ENCODE results near the gene FUT8. TPM values are rescaled to one million over a fixed set of nuclear protein-coding genes. Genes with fewer than 3 reads are reported as not detected.

The FUT8 gene
- total and polyA plus RNA-seq, 2 experiments from 2014 or later = 26.6 to 67.5 TPM

DNA sequence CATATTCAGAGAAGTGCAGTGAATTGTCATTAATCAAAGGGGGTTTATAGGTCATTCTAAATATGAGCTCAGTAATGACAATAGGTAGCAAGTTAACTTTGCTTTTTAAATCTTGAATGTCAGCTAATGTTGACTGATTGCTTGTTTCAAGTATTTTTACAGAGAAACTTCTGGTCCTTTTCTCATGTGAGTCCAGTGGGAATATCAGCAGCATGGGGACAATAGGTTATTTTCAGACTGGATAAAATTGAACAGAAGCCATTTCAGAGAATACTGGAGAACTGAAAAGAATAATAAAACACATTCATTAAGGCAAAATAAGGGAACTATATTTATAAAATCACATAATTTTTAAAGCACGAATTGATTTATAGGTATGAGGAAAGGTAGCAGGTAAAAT lies 78.7 kb downstream of the FUT8 start:
- no peak overlapping the region for H3K4me2 ChIP-seq
- DNase-seq (ENCODE audit: low spot score) = no peak
- 97% methylated on average over 1 of the region's 1 CpG for WGBS (ENCODE audit: low lambda C conversion rate, missing lambda C conversion rate)
- H3K36me3 ChIP-seq (replicated peaks; ENCODE audit: insufficient read depth, low read depth) = no peaks in the 10 kb centered on the region
- no peak overlapping the region for H3K27ac ChIP-seq
- H3K27me3 ChIP-seq = no peaks in the 10 kb centered on the region
- no peaks in the 10 kb centered on the region for H4K20me1 ChIP-seq (ENCODE audit: insufficient read depth, poor library complexity, severe bottlenecking)
- no peak overlapping the region for H2AFZ ChIP-seq
- no peak overlapping the region for H3K4me3 ChIP-seq
- TF ChIP-seq EZH2phosphoT487 (IDR thresholded peaks at IDR 0.05; ENCODE audit: low read depth, severe bottlenecking, unreplicated experiment) (no peak), EZH2 (IDR thresholded peaks at IDR 0.05; ENCODE audit: borderline replicate concordance) (no peak)
- TF ChIP-seq, protein P1, sequence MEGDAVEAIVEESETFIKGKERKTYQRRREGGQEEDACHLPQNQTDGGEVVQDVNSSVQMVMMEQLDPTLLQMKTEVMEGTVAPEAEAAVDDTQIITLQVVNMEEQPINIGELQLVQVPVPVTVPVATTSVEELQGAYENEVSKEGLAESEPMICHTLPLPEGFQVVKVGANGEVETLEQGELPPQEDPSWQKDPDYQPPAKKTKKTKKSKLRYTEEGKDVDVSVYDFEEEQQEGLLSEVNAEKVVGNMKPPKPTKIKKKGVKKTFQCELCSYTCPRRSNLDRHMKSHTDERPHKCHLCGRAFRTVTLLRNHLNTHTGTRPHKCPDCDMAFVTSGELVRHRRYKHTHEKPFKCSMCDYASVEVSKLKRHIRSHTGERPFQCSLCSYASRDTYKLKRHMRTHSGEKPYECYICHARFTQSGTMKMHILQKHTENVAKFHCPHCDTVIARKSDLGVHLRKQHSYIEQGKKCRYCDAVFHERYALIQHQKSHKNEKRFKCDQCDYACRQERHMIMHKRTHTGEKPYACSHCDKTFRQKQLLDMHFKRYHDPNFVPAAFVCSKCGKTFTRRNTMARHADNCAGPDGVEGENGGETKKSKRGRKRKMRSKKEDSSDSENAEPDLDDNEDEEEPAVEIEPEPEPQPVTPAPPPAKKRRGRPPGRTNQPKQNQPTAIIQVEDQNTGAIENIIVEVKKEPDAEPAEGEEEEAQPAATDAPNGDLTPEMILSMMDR (IDR thresholded peaks at IDR 0.05; ENCODE audit: poor library complexity) = no peak
- no peaks in the 10 kb centered on the region for H3K9me2 ChIP-seq (replicated peaks; ENCODE audit: insufficient read depth)
- no peaks in the 10 kb centered on the region for H3K9me3 ChIP-seq (ENCODE audit: low read depth)
- peaks cover 9% of the 10 kb centered on the region for H3K79me2 ChIP-seq
- H3K4me1 ChIP-seq (ENCODE audit: insufficient read depth) = no peaks in the 10 kb centered on the region

DNA sequence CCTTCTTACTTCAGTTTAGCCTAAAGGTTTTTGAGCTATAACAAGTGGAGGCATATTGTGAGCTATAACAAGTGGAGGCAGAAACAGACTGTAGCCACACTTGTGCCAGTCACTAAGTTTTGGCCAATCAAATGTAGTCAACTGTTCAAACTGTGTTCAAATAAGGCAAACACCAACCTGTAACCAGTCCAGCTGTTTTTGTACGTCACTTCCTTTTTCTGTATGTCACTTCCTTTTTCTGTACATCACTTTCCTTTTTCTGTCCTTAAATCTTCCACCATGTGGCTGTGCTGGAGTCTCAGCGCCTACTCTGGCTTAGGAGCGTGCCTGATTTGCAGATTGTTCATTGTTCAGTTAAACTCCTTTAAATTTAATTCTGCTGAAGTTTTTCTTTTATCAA lies 79.7 kb downstream of the FUT8 start:
- no peak for TF ChIP-seq EZH2phosphoT487 (IDR thresholded peaks at IDR 0.05; ENCODE audit: low read depth, severe bottlenecking, unreplicated experiment)
- TF ChIP-seq, protein P1 (IDR thresholded peaks at IDR 0.05; ENCODE audit: poor library complexity) = no peak
- no peak for TF ChIP-seq EZH2 (IDR thresholded peaks at IDR 0.05; ENCODE audit: borderline replicate concordance)
- Histone ChIP-seq H3K36me3 (replicated peaks; ENCODE audit: insufficient read depth, low read depth) (no peaks in the 10 kb centered on the region), H4K20me1 (ENCODE audit: insufficient read depth, poor library complexity, severe bottlenecking) (no peaks in the 10 kb centered on the region), H3K4me1 (ENCODE audit: insufficient read depth) (no peaks in the 10 kb centered on the region), H3K4me2 (no peak overlapping the region), H3K27me3 (no peaks in the 10 kb centered on the region), H3K4me3 (no peak overlapping the region), H3K9me2 (replicated peaks; ENCODE audit: insufficient read depth) (no peaks in the 10 kb centered on the region), H3K9me3 (ENCODE audit: low read depth) (no peaks in the 10 kb centered on the region), H3K27ac (no peak overlapping the region), H2AFZ (no peak overlapping the region), H3K79me2 (peaks cover 16% of the 10 kb centered on the region)
- 97% methylated on average over 3 of the region's 3 CpGs for whole genome bisulfite sequencing (ENCODE audit: low lambda C conversion rate, missing lambda C conversion rate)
- no peak for DNase-seq (ENCODE audit: low spot score)

DNA sequence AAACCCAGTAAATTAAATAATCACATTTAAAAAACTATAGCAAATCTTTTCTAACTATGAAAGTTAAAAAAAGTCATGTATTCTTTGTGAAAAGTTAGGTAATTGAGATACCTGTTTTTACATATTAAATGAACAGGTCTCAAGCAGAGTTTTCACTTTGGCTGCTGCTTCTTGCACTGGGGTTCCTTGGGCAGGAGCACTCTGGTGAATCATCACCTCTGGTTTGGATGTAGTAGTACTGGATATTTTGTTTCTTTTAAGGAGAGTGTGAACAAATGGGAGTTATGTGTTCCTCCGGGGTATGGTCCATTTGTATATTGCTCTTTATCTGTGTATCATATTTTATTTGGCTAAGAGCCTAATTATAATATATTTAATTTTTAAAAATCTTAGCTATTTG lies 82.7 kb downstream of the FUT8 start:
- DNase-seq (ENCODE audit: low spot score) = no peak
- Histone ChIP-seq H3K4me2 (no peak overlapping the region), H3K4me3 (no peak overlapping the region), H3K27ac (no peak overlapping the region), H3K79me2 (peaks cover 30% of the 10 kb centered on the region), H4K20me1 (ENCODE audit: insufficient read depth, poor library complexity, severe bottlenecking) (no peaks in the 10 kb centered on the region), H2AFZ (no peak overlapping the region), H3K36me3 (replicated peaks; ENCODE audit: insufficient read depth, low read depth) (no peaks in the 10 kb centered on the region), H3K27me3 (no peaks in the 10 kb centered on the region), H3K9me2 (replicated peaks; ENCODE audit: insufficient read depth) (no peaks in the 10 kb centered on the region), H3K9me3 (ENCODE audit: low read depth) (no peaks in the 10 kb centered on the region), H3K4me1 (ENCODE audit: insufficient read depth) (no peaks in the 10 kb centered on the region)
- WGBS (ENCODE audit: low lambda C conversion rate, missing lambda C conversion rate) = 100% methylated on average over 1 of the region's 1 CpG
- TF ChIP-seq, protein P1 (IDR thresholded peaks at IDR 0.05; ENCODE audit: poor library complexity) = no peak
- TF ChIP-seq EZH2phosphoT487 (IDR thresholded peaks at IDR 0.05; ENCODE audit: low read depth, severe bottlenecking, unreplicated experiment) (no peak), EZH2 (IDR thresholded peaks at IDR 0.05; ENCODE audit: borderline replicate concordance) (no peak)

Data from hepatocyte (in vitro differentiated cells).